Activated CD8-positive, alpha-beta memory T cell treated with anti-CD3 and anti-CD28 coated beads, Interleukin-2, amount 50 U/mL, for 1 hour (primary cell): ENCODE measurements around the gene HRK.

ENCODE experiments used
- DNase-seq: peaks from one replicate; pipeline ENCODE4 v3.0.0-alpha.2; 2020; ENCODE audit errors: extremely low read depth

The HRK gene

DNA sequence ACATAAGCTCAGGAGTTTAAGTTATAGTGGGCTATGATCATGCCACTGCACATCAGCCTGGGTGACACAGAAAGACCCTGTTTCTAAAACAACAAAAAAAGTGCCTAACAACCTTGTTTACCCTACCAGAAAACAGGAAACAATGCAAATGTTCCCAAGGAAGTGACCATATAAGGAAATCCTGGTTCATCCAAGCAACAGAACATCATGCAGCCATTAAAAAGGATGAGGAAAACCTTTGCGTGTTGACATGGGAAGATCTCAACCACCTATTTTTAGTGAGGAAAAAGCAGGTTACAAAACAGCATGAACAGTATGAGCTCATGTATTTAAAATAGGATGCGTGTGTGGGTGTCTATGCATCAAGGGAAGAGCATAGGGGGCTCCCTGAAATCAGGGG, 13.7 kb downstream of the HRK start:
- DNase-seq = no peak

DNA sequence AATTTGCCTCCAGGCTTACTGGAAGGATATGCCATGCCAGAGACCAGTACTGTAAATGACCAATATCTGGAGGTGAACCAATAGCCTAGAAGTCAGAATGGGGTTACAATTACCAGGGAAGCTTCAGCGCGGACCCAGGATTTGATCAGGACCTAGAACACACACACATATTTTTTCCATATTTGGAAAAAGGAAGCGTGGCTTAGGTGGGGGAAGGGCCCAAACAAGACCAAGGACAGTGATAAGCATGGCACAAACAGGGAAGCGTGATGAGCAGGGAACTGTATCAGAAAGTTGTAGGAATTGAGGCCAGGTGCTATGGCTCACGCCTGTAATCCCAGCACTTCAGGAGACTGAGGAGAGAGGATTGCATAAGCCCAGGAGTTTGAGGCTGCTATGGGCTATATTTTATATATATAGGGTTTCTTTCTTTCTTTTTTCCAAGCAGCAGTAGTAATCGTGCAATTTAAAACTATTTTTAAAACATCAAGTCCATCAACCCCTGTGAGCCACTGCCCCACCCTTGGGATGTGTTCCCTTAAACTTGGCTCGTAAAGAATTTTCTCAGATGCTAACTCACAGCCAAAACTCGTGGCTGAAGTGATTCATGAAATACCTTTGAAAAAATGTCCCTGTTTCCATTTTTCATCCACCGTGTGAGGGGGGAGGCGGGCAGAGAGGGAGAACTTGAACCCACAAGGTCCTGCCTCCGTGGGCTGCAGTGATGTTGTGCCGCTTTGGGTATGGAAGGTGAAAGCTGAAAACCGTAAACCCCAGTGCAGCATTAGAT, 16.7 kb downstream of the HRK start:
- no peak for DNase-seq

DNA sequence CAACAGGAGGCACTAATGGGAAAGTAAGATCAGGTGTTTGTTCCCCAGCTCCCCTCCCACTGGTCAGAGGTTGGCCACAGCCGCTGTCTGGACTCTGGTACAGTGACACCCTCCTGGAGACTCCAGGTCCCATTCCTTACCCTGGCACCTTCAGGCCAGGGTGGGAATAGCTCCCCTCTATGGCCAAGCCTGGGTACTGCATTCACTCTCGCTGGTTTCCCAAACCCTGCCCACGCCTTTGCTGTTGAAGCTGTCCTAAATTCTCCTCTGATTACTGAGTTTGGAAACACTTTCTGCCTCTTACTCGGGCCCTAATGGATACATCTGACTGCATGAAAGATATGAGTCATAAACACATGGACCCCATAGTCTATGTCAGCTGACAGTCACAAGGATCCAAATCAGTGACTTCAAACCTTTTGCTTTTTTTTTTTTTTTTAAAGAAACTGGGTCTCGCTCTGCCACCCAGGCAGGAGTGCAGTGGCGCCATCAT, 17.9 kb downstream of the HRK start:
- DNase-seq = no peak

DNA sequence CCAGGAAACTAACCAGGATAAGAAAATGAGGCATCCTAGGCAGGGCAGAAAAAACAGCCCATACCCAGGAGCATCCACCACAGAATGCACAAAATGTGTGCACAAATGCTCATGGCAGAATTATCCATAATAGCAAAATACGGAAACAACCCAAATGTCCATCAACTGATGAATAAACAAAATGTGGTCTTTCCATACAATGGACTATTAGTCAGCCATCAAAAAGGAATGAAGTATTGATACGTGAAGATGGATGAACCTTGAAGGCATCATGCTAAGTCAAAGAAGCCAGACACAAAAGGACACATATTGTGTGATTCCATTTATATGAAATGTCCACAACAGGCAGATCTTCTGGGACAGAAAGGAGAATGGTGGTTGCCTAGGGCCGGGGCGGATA, 19.1 kb downstream of the HRK start:
- no peak for DNase-seq

DNA sequence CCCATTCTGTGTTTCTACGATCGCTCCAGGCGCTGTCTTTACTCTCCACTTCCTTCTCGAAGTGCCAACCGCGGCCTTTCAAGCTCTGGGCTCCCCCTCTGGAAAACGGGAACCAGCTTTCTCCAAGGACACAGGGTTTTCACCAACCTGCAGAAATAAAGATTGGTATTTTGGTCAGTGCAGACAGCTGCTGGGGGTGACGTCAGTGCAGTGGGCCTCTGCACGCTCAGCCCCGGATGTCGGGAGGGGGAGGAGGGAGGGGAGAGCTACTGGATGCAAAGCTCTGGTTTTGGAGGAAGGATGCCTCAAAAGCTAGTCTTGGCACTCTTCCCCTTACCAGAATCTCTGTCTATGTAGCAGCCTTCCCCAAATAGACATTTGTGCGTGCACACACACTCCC, 19.9 kb downstream of the HRK start:
- no peak for DNase-seq

DNA sequence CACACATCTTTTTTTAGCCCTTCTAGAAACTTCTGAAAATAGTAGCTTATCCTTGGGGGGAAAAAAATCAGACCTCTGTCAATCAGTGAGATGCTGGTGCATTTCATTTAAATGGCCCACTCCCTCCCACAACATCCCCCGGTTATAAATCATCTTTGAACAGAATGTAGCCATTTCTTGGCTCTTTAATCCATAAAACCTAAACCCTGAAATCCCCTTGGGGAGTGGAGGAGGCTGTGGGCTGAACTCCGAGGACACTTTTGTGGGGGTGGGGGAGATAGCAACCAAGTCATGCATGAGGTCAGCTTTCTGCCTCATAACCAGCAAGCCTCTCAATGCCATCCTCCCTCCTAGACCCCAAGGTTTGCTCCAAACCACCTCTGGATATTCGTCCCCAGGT, 21.0 kb downstream of the HRK start:
- no peak for DNase-seq

DNA sequence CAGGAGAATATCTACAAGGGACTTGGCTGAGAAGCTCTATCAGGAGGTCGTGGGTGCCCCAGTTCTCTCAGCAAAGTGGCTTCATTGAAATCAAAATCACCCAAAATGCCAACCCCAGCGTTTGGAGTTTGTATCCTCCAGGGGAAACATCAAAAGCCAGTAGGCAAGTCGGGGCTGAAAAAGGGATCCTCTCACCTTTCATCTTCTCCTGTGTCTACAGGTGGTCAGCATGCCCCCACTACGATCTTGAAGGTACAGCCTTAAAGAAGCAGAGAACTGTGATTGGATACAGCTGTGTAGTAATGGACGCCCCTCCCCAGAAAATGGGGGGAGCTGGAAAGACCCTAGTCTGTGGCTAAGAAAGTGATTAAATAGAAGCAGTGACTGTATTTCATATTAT, 22.2 kb downstream of the HRK start:
- DNase-seq = no peak

DNA sequence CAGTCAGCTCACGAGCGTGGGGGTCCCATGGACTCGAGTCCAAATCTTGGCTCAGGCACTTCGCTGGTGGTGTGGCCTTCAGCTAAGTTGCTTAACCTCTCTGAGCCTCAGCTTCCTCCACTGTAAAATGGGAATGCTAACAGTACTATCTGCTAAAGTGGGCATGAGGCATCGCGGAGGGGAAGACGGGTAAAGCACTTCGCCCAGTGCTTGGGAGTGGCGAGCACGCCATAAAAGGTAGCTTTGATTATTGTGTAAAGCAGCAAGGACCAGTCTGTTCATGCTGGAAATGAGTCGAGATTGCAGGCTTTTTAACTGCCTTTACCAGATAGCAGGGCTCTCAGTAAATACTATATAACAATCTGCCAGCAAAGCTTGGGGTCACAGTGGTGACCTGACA, 24.5 kb downstream of the HRK start:
- DNase-seq = no peak

DNA sequence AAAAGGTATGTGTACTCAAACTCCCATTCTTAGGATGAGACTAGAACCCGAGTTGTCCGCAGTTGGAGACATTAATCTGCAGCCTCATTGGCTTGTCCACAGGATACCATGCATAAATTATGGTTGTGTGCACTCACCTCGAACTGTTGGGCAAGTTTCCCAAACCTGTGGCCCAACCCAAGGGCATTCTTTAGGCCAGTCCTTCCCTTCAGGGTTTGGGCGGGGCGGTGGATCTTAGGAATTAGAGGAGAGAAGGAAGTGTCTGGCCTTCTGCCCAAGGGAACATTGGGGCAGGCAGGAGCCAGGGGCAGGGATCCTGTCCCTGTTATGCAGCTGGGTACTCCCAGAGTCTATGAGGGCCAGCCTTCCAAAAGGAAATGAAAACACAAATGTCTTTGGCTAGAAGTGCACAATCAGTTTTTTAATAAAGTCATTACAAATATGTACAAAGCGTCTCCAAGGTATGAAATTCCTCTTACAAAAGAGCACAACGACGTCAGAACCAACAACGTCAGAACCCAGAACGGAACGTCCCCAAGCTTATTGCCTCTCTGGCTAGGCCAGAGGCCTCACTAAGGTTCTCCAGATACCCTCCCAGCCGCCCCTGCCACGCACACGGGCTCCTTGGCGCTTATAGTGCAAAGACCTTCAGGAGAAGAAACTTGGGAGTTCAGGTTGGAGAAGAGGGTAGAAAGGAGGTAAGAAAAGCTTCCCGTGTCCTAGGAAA, 25.3 kb downstream of the HRK start:
- no peak for DNase-seq

DNA sequence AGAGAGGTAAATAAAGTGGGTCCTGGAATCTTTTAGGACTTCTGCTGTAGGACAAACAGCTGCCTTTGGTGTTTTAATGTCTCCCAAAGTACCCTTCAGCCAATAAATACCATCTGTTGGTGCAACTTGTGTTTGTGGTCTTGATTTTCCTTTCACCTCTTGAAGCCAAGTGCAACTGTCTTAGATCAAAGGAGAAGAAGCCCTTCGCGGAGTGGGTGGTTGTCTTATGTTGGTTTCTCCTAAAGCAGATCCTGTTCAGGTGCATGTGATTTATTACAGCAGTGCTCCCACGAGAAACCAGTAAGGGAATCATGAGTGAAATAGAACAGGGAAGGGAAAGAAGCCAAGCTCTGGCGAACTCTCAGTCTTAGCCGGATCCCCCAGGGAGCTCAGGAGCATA, 27.7 kb downstream of the HRK start:
- DNase-seq = no peak

DNA sequence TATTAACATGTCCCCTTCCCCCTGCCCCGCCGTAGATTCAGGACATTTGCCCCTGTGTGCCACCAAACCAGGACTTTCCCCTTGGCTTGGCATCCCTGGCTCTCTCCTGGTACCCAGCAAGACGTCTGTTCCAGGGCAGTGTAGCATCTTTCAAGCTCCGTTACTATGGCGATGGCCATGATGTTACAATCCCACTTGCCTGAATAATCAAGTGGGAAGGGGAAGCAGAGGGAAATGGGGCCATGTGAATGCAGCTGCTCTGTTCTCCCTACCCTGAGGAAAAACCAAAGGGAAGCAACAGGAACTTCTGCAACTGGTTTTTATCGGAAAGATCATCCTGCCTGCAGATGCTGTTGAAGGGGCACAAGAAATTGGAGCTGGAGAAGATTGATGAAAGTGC, 28.9 kb downstream of the HRK start:
- DNase-seq = no peak

DNA sequence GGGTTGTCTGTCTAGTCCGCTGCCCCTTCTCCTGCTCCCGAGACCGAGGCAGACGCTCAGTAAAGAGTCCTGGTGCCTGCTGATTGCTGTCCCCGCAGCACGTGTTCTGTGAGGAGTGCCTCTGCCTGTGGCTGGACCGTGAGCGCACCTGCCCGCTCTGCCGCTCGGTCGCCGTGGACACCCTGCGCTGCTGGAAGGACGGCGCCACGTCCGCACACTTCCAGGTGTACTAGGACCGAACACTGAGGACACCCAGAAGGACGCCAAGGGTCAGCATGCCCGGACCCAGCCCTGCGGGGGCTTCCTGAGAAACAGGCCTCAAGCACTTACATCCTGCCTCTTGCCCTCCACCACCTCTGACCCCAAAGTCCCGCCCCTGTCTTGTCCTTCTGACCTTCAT, 32.0 kb downstream of the HRK start:
- DNase-seq = no peak

DNA sequence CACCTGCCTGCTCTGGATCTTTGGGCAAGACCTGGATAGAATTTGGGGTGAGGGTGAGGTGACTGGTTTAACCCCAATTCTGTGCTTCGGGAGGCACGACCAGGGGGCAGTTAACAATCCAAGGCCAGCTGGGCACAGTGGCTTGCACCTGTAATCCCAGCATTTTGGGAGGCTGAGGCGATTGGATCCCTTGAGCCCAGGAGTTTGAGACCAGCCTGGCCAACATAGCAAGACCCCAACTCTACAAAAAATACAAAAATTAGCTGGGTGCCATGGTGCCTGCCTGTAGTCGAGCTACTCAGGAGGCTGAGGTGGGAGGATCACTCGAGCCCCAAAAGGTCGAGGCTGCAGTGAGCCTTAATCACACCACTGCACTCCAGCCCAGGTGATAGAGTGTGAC, 38.2 kb downstream of the HRK start:
- DNase-seq = no peak

DNA sequence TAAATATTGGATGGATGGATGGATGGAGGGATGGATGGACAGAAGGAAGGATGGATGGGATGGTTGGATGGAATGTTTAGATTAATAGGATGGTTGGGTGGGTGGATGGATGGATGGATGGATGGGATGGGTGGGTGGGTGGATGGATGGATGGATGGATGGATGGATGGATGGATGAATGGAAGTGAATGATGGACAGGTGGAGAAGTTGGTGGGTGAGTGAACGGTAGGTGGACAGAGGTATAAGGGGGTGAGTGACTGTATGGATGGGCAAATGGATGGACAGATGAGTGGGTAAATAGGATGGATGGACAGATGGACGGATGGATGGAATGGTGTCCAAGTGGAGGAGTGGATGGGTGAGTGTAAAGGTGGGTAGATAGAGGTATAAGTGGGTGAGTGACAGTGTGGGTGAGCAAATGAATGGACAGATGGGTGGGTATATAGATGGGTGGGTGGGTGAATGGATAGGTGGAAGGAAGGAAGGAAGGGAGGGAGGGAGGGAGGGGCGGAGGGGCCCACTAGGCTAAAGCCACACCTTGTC, 41.9 kb downstream of the HRK start:
- DNase-seq = no peak

DNA sequence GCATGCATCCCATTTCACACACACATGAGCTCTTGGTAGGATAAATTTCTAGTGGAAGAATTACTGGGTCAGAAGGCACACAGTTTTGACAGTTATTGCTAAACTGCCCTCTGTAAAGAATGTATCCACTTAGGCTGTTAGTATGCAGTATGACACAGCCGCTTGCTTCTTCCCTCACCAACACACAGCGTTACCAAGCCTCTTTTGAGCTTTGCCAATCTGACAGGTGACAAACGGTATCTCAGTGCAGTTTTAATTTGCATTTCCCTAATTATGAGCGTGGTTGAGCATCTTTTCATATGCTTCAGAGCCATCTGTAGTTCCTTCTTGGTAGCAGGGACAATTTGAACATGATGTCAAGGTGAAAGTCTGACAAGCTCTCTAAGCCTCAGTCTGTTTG, 42.9 kb downstream of the HRK start:
- no peak for DNase-seq

DNA sequence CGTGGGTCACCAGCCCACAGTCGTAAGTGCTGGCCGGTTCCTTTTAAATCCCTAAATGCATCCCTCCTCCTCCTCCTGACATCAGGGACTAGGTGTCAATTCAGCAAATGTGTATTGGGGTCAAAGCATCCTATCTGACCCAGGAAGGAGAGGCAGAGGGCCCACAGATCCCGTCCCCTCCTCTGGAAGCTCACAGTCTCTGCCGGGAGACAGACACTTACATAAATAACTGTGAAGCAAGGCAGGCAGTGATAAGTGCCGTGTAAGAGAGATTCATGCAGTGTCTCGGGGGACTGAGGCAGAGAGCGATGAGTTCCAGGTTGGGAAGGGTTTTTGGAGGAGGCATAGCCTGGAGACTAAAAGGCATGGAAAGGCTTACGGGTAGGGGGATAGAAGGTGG, 44.1 kb downstream of the HRK start:
- no peak for DNase-seq

DNA sequence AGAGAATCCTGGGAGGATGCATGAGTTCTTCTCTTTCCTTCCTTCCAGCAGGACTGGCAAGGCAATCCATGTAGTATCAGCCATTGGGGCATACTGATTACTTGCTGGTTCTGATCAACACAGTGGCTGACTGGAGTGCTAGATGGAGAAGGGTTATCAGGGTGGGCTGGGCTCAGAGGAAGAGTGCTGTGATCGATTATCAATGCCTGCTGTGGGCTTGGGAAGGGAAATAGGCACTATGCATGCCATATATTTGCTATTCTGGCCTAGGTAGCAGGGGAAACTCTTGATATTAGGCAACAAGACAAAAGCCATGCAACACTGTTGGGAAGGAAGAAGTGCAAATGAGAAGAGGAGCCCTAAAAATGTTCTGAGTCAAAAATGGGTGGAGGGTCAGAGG, 45.8 kb downstream of the HRK start:
- no peak for DNase-seq

DNA sequence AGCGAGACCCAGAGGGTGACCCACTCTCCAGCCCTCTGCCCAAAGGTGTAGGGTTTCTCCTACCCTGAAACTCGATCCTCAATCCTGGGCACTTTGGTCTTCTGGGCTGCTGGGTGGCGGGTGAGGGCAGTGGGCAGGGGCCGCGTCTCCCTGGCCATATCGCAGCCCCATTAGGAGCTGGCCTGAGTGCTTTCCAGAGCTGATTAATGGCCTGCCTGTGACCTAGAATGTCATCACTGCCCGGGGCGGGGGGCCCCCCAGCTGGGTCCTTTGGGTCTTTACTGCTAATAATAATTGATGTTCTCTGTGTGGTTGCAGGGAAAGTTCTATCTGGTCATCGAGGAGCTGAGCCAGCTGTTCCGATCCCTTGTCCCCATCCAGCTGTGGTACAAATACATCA, 47.8 kb downstream of the HRK start:
- DNase-seq = no peak

DNA sequence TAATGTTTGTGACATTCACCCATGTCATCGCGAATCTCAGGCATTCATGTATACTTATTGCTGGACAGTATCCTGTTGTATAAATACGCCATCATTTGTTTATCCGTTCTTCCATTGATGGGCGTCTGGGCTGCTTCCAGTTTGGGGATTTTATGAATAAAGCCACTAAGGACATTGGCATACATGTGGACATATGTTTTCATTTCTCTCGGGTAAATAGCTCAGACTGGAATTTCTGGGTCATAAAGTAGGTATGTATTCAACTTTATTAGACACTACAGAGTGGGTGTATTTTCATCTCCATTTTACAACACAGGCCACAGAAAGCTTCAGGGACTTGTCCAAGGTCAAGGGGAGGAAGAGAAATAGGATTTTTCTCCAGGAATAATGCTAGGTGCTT, 48.9 kb downstream of the HRK start:
- DNase-seq = no peak

DNA sequence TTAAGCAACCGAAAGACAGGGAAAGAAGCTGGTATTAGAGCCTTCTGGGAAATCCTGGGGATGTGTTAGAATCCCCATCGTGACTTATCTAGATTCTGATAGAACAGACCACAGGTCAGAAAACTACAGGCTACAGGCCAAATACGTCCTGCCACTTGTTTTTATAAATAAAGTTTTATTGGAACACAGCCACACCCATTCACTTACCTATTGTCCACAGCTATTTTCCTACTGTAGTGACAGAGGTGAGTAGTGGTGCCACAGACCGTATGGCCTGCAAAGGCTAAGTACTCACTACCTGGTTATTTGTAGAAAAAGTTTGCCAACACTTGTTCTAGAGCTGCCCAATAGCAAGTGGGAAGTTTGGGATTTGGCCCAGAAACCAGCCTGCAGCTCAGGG, 53.8 kb downstream of the HRK start:
- no peak for DNase-seq

DNA sequence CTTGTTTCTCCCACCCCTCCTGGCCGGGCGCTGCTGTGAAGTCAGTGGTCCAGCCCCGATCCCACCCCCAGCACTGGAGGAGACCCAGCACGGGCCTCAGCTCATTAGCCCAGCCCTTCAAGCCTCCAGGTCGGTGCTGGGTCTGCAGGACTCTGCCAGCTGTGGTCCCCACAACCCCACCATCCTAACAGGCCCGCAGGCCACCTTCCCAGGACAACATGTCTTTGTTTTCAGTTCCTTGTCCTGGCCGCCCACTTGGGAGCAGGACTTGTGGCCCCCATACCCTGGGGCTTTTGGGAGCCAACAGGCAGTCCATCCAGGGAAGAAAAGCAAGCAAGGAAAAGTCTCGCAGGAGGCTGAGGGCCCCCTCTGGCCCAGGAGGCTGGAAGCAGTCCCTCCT, 60.0 kb downstream of the HRK start:
- no peak for DNase-seq

DNA sequence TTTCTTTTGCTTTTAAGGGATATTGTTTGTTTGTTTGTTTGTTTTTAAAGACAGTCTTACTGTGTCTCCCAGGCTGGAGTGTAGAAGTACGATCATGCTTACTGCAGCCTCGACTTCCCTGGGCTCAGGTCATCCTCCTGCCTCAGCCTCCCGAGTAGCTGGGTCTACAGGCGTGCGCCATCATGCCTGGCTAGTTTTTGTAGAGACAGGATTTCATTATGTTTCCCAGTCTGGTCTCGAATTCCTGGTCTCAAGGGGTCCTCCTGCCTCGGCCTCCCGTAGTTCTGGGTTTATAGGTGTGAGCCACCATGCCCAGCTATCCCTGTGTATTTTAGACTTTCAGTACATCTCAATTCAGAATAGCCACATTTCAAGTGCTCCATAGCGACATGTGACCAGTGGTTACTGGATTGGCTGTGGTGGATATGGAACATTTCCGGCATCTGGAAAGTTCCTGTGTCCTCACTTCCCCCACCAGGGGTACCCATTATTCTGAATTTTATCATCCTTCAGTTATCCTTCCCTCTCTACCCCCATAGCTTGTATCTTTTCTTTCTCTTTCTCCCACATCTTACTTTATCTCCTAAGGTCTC, 61.1 kb downstream of the HRK start:
- no peak for DNase-seq
